Mesothelial cell of epicardium (in vitro differentiated cells): Measurements from ENCODE around the gene AKR7A3. TPM values are rescaled to one million over a fixed set of nuclear protein-coding genes. Genes with fewer than 3 reads are reported as not detected.
"Not testable (repeated sequence)": the region's sequence is repeated elsewhere in the genome, so short reads cannot be mapped to it uniquely, and the experiment has no call there.

Experiments
- DNase-seq, 2 experiments: peaks; one replicate each; pipeline ENCODE4 v3.0.0; 2021; ENCODE audit warnings: low spot score in 2 of 2; ENCODE audit not compliant: unreplicated experiment in 2 of 2
- H3K27ac Mint-ChIP-seq: 2 replicates; pipeline ENCODE4 v1.8.0; 2021; ENCODE audit warnings: mixed read lengths
- H3K27me3 Mint-ChIP-seq: 2 replicates; pipeline ENCODE4 v1.8.0; 2021; ENCODE audit warnings: low read depth, mixed read lengths
- H3K36me3 Mint-ChIP-seq: 2 replicates; pipeline ENCODE4 v1.8.0; 2021; ENCODE audit warnings: mixed read lengths
- H3K4me1 Mint-ChIP-seq: 2 replicates; pipeline ENCODE4 v1.8.0; 2021; ENCODE audit warnings: mixed read lengths
- H3K4me3 Mint-ChIP-seq: 2 replicates; pipeline ENCODE4 v1.8.0; 2021; ENCODE audit warnings: mild to moderate bottlenecking, moderate library complexity, mixed read lengths
- H3K9me3 Mint-ChIP-seq: 2 replicates; pipeline ENCODE4 v1.8.0; 2021; ENCODE audit warnings: mixed read lengths
- total RNA-seq: library from RNA; stranded (reverse); gene quantifications from 3 replicates; pipeline ENCODE4 v1.2.1, GENCODE V29; 2021
- TF ChIP-seq, protein P1 (sequence below): fragments of 200-600 bp; sonication (generic); IDR thresholded peaks from one replicate; pipeline ENCODE4 v1.5.0; 2021; ENCODE audit warnings: antibody characterized with exemption; ENCODE audit not compliant: unreplicated experiment

The AKR7A3 gene
- total RNA-seq, 1 donor from 2014 or later = 2.8 TPM

DNA sequence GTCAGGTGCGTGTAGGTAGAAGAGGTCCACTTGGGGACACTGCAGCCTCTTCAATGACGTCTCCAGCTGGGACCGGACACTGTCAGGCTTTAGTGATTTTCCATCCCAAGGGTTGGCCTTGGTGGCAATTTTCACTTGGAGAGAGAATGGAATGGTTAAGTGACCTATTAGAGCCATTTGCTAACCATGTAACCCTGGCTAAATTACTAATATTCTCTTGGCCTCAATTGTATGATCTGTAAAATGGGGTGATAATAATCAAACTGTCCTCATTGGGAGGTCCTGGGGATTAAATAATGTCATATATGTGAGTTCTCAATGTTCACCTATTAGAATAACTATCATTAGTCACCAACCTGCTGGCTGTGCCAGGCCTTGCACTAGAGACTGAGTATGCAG lies 19.9 kb upstream of the AKR7A3 start:
- no peak overlapping the region for H3K4me3 Mint-ChIP-seq
- no peak overlapping the region for H3K27ac Mint-ChIP-seq

GRCh38 chr1:19307794-19308508 lies 19.4 kb upstream of the AKR7A3 start:
- H3K4me1 Mint-ChIP-seq = peaks cover 14% of the 10 kb centered on the region
- H3K9me3 Mint-ChIP-seq = no peaks in the 10 kb centered on the region
- H3K27me3 Mint-ChIP-seq = no peaks in the 10 kb centered on the region
- no peak overlapping the region for H3K4me3 Mint-ChIP-seq
- DNase-seq = no peak
- no peak overlapping the region for H3K27ac Mint-ChIP-seq
- peaks cover 31% of the 10 kb centered on the region for H3K36me3 Mint-ChIP-seq
- TF ChIP-seq, protein P1, sequence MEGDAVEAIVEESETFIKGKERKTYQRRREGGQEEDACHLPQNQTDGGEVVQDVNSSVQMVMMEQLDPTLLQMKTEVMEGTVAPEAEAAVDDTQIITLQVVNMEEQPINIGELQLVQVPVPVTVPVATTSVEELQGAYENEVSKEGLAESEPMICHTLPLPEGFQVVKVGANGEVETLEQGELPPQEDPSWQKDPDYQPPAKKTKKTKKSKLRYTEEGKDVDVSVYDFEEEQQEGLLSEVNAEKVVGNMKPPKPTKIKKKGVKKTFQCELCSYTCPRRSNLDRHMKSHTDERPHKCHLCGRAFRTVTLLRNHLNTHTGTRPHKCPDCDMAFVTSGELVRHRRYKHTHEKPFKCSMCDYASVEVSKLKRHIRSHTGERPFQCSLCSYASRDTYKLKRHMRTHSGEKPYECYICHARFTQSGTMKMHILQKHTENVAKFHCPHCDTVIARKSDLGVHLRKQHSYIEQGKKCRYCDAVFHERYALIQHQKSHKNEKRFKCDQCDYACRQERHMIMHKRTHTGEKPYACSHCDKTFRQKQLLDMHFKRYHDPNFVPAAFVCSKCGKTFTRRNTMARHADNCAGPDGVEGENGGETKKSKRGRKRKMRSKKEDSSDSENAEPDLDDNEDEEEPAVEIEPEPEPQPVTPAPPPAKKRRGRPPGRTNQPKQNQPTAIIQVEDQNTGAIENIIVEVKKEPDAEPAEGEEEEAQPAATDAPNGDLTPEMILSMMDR = no peak

More for the DNA sequence above, 19.9 kb upstream of the AKR7A3 start:
- no peak for DNase-seq
- H3K4me1 Mint-ChIP-seq = peaks cover 19% of the 10 kb centered on the region
- H3K36me3 Mint-ChIP-seq = peaks cover 27% of the 10 kb centered on the region
- TF ChIP-seq, protein P1 = no peak
- no peaks in the 10 kb centered on the region for H3K27me3 Mint-ChIP-seq
- no peaks in the 10 kb centered on the region for H3K9me3 Mint-ChIP-seq

- no peak overlapping the region for H3K4me3 Mint-ChIP-seq
Observed at GRCh38 chr1:19306941-19307340, 18.4 kb upstream of the AKR7A3 start.

DNA sequence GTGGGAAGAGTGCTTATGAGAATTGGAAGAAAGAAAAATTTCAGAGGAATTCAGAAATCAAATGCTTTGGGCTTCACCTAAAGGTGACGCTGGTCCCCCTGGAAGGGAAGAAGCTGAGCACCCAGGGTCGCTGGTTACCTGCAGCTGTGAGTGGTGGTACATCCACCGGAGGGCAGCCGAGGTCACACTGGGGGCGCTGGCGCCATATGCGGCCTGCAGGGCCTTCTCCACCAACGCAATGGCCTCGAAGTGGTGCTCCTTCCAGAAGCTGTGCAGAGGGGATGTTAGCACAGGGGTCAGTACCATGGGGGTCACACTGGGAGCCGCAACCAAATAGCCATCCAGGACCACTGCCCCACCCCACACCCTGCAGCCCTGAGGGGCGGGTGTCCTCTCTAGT lies 17.3 kb upstream of the AKR7A3 start:
- Mint-ChIP-seq H3K4me1 (peaks cover 6% of the 10 kb centered on the region), H3K27ac (no peak overlapping the region), H3K4me3 (no peak overlapping the region), H3K36me3 (peaks cover 41% of the 10 kb centered on the region), H3K9me3 (no peaks in the 10 kb centered on the region), H3K27me3 (no peaks in the 10 kb centered on the region)
- DNase-seq = no peak
- TF ChIP-seq, protein P1 = no peak

More at GRCh38 chr1:19306941-19307340, 18.4 kb upstream of the AKR7A3 start:
- peaks cover 10% of the 10 kb centered on the region for H3K4me1 Mint-ChIP-seq
- H3K27ac Mint-ChIP-seq = no peak overlapping the region
- H3K9me3 Mint-ChIP-seq = no peaks in the 10 kb centered on the region
- TF ChIP-seq, protein P1 = no peak
- no peaks in the 10 kb centered on the region for H3K27me3 Mint-ChIP-seq
- DNase-seq = no peak
- peaks cover 38% of the 10 kb centered on the region for H3K36me3 Mint-ChIP-seq

DNA sequence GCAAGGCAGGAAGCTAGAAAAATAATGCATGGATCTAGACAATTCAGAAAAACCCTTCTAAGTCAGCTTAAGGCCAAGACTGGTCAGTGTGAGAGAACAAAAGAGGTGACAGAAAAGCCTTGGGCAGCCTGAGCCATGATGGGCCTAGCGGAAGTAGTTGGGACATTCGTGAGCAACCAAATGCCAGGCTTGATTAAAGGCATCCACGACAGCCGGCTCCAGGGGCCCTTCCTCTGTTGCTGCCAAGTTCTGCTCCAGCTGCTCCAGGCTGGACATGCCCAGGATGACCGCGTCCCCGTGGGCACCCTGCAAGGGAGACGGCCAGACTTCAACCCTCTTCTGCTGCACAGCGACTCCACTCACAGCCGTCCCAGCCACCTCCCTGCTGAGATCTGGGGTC lies 15.5 kb upstream of the AKR7A3 start:
- DNase-seq, H3K9me3 Mint-ChIP-seq, H3K4me1 Mint-ChIP-seq, H3K27me3 Mint-ChIP-seq, H3K4me3 Mint-ChIP-seq, H3K27ac Mint-ChIP-seq: not testable (repeated sequence)
- peaks cover 51% of the 10 kb centered on the region for H3K36me3 Mint-ChIP-seq

DNA sequence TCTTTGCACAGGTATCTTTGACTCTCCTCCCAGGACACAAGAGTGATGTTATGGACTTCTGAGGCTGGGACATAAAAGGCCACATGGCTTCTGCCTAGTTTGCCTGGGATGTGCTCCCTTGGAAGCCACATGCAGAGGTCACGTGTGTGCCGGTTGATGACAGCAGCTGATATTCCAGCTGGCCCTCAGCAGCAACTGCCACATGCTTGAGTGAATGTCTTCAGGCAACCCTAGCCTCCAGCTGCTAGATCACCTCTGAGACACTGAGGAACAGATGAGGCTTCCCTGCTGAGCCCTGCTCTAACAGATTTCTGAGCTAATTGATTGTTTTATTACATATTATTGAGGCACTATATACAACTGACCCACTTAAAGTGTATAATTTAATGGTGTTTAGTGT lies 11.6 kb upstream of the AKR7A3 start:
- Mint-ChIP-seq H3K4me3 (no peak overlapping the region), H3K27ac (no peak overlapping the region), H3K9me3 (peaks cover 23% of the 10 kb centered on the region), H3K27me3 (no peaks in the 10 kb centered on the region), H3K4me1 (no peaks in the 10 kb centered on the region), H3K36me3 (peaks cover 56% of the 10 kb centered on the region)
- TF ChIP-seq, protein P1 = no peak
- DNase-seq = no peak
